ENCODE measurements around the gene PLPPR3.

DNA sequence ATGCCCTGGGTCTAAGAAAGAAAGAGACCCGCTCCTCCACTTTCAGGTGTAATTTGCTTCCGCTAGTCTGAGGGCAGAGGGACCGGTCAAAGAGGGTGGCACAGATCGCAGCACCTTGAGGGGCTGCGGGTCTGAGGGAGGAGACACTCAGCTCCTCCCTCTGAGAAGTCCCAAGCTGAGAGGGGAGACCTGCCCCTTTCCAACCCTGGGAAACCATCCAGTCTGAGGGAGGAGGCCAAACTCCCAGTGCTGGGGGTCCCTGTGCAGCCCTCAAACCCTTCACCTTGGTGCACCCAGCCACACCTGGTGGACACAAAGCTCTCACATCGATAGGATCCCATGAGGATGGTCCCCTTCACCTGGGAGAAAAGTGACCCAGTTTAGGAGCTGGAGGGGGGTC lies 57.9 kb downstream of the PLPPR3 start:
- TF ChIP-seq POLR2AphosphoS5 (IDR thresholded peaks at IDR 0.05; ENCODE audit: low read depth, low read length) (no peak), TAF1 (IDR thresholded peaks at IDR 0.05; ENCODE audit: borderline replicate concordance, insufficient read depth, low read length) (no peak), SIN3A (IDR thresholded peaks at IDR 0.05; ENCODE audit: borderline replicate concordance, insufficient read depth, low read length) (no peak), FOXP2 (optimal IDR thresholded peaks at IDR 0.05; ENCODE audit: borderline replicate concordance, extremely low read depth, extremely low read length, insufficient read depth) (no peak)
- TF ChIP-seq, protein P1, sequence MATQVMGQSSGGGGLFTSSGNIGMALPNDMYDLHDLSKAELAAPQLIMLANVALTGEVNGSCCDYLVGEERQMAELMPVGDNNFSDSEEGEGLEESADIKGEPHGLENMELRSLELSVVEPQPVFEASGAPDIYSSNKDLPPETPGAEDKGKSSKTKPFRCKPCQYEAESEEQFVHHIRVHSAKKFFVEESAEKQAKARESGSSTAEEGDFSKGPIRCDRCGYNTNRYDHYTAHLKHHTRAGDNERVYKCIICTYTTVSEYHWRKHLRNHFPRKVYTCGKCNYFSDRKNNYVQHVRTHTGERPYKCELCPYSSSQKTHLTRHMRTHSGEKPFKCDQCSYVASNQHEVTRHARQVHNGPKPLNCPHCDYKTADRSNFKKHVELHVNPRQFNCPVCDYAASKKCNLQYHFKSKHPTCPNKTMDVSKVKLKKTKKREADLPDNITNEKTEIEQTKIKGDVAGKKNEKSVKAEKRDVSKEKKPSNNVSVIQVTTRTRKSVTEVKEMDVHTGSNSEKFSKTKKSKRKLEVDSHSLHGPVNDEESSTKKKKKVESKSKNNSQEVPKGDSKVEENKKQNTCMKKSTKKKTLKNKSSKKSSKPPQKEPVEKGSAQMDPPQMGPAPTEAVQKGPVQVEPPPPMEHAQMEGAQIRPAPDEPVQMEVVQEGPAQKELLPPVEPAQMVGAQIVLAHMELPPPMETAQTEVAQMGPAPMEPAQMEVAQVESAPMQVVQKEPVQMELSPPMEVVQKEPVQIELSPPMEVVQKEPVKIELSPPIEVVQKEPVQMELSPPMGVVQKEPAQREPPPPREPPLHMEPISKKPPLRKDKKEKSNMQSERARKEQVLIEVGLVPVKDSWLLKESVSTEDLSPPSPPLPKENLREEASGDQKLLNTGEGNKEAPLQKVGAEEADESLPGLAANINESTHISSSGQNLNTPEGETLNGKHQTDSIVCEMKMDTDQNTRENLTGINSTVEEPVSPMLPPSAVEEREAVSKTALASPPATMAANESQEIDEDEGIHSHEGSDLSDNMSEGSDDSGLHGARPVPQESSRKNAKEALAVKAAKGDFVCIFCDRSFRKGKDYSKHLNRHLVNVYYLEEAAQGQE (IDR thresholded peaks at IDR 0.05; ENCODE audit: insufficient read depth in 1 of 2, low read depth in 2 of 2, low read length in 2 of 2): no peak

Measured in PFSK-1 (cell line).